BJ (cell line): ENCODE results near the gene RNF43. TPM values are rescaled to one million over a fixed set of nuclear protein-coding genes. Genes with fewer than 3 reads are reported as not detected.

Experiments
- CTCF ChIA-PET: fragments of 350-600 bp; formaldehyde crosslinking; extraction: SDS; loops from one replicate; lab custom pipeline; 2021; ENCODE audit warnings: antibody characterized with exemption, inconsistent platforms; lab: Yijun Ruan, JAX
- POLR2A ChIA-PET: fragments of 300-600 bp; sonication (Branson Sonifier 250); formaldehyde crosslinking; extraction: SDS; loops from one replicate; lab custom pipeline; 2021; ENCODE audit warnings: antibody characterized with exemption; lab: Charles Lee
- DNase-seq: peaks from one replicate; pipeline ENCODE4 v3.0.0-alpha.2; 2011; ENCODE audit warnings: low read depth
- H3K27me3 ChIP-seq: 2 replicates; pipeline ENCODE4 v1.6.0; 2011; ENCODE audit warnings: low read length; ENCODE audit not compliant: control insufficient read depth, insufficient read depth
- H3K36me3 ChIP-seq: 2 replicates; pipeline ENCODE4 v1.5.1; 2011; ENCODE audit warnings: low read length; ENCODE audit not compliant: control insufficient read depth, insufficient read depth
- H3K4me3 ChIP-seq: 2 replicates; pipeline ENCODE4 v1.5.1; 2011; ENCODE audit warnings: low read depth, mild to moderate bottlenecking, control low read depth, low read length
- CTCF ChIP-seq: IDR thresholded peaks from 2 replicates; pipeline ENCODE4 v1.5.1; 2011; ENCODE audit warnings: low read depth, mild to moderate bottlenecking, control low read depth, inconsistent platforms, low read length, moderate library complexity; ENCODE audit not compliant: insufficient read depth
- polyA plus RNA-seq: library from polyadenylated mRNA; depleted of rRNA; stranded (reverse); fragments of >200 nt; gene quantifications from 2 replicates; pipeline ENCODE4 v1.2.3, GENCODE V29; 2011

RNF43 gene
- polyA plus RNA-seq, 1 experiment, result not detected

GRCh38 chr17:58388302-58389190, 28.8 kb downstream of the RNF43 start:
- no peaks in the 10 kb centered on the region for H3K36me3 ChIP-seq
- no peak overlapping the region for H3K4me3 ChIP-seq
- H3K27me3 ChIP-seq, result peaks cover 12% of the 10 kb centered on the region
- CTCF ChIA-PET, result interaction anchor here (2.2 kb wide), 1 partner anchor 71 kb away, joined by 7 read pairs; no protein-coding TSS in a partner anchor
- POLR2A ChIA-PET, result no interaction called here
- DNase-seq, result no peak
- TF ChIP-seq CTCF, result no peak

- CTCF ChIA-PET, result no interaction called here
- no peak for TF ChIP-seq CTCF
- Histone ChIP-seq H3K36me3 (no peaks in the 10 kb centered on the region), H3K27me3 (peaks cover 12% of the 10 kb centered on the region), H3K4me3 (no peak overlapping the region)
- no peak for DNase-seq
- POLR2A ChIA-PET, result no interaction called here
These were observed 29.5 kb downstream of the RNF43 start for GRCh38 chr17:58387834-58388233.

GRCh38 chr17:58386708-58387107, 30.6 kb downstream of the RNF43 start:
- ChIA-PET CTCF (no interaction called here), POLR2A (no interaction called here)
- Histone ChIP-seq H3K27me3 (peaks cover 11% of the 10 kb centered on the region), H3K36me3 (no peaks in the 10 kb centered on the region), H3K4me3 (no peak overlapping the region)
- DNase-seq, result no peak
- TF ChIP-seq CTCF, result no peak

GRCh38 chr17:58385359-58385899, 31.9 kb downstream of the RNF43 start:
- POLR2A ChIA-PET, result no interaction called here
- no peak for DNase-seq

More at GRCh38 chr17:58385359-58385899, 31.9 kb downstream of the RNF43 start:
- Histone ChIP-seq H3K27me3 (peaks cover 5% of the 10 kb centered on the region), H3K36me3 (no peaks in the 10 kb centered on the region), H3K4me3 (no peak overlapping the region)
- no peak for TF ChIP-seq CTCF
- CTCF ChIA-PET, result interaction anchor here (0.8 kb wide), 1 partner anchor 11 kb away, joined by 3 read pairs; no protein-coding TSS in a partner anchor
